H9 (cell line): Measurements from ENCODE around the gene RAP1B. TPM values are rescaled to one million over a fixed set of nuclear protein-coding genes. Genes with fewer than 3 reads are reported as not detected.

Experiments
- DNase-seq: peaks from one replicate; pipeline ENCODE4 v3.0.0-alpha.2; 2017
- H2AFZ ChIP-seq: one replicate; pipeline ENCODE4 v1.6.1; 2013; ENCODE audit warnings: mild to moderate bottlenecking, low read length, control low read depth, moderate library complexity
- H2AK5ac ChIP-seq: 2 replicates; pipeline ENCODE4 v1.6.1; 2013; ENCODE audit warnings: low read length, control low read depth, mixed read lengths; ENCODE audit not compliant: insufficient read length
- H2BK120ac ChIP-seq: one replicate; pipeline ENCODE4 v1.6.1; 2013; ENCODE audit warnings: low read depth, mild to moderate bottlenecking, low read length, control low read depth, inconsistent platforms; ENCODE audit not compliant: poor library complexity, severe bottlenecking
- H2BK12ac ChIP-seq: 2 replicates; pipeline ENCODE4 v1.6.1; 2013; ENCODE audit warnings: low read length, control low read depth, mixed read lengths, low read depth; ENCODE audit not compliant: insufficient read length
- H2BK15ac ChIP-seq: 2 replicates; pipeline ENCODE4 v1.6.1; 2013; ENCODE audit warnings: low read depth, low read length, control low read depth
- H2BK20ac ChIP-seq: one replicate; pipeline ENCODE4 v1.6.1; 2013; ENCODE audit warnings: low read depth, mild to moderate bottlenecking, low read length, control low read depth, inconsistent platforms; ENCODE audit not compliant: poor library complexity, severe bottlenecking
- H2BK5ac ChIP-seq: 2 replicates; pipeline ENCODE4 v1.6.1; 2013; ENCODE audit warnings: low read length, control low read depth, mixed read lengths; ENCODE audit not compliant: insufficient read length
- H3K14ac ChIP-seq: 2 replicates; pipeline ENCODE4 v1.6.1; 2013; ENCODE audit warnings: low read length, control low read depth; ENCODE audit not compliant: insufficient read depth
- H3K18ac ChIP-seq: 2 replicates; pipeline ENCODE4 v1.6.1; 2013; ENCODE audit warnings: low read depth, mild to moderate bottlenecking, mixed read lengths, low read length, control low read depth; ENCODE audit not compliant: insufficient read length
- H3K23ac ChIP-seq: 2 replicates; pipeline ENCODE4 v1.6.1; 2013; ENCODE audit warnings: low read length, control low read depth, mixed read lengths, low read depth; ENCODE audit not compliant: insufficient read length
- H3K23me2 ChIP-seq: 2 replicates; pipeline ENCODE4 v1.6.1; 2013; ENCODE audit warnings: low read depth, mild to moderate bottlenecking, mixed read lengths, low read length, control low read depth; ENCODE audit not compliant: insufficient read length, poor library complexity, severe bottlenecking
- H3K27ac ChIP-seq: 2 replicates; pipeline ENCODE4 v1.5.1; 2013; ENCODE audit warnings: low read length, control low read depth, mixed read lengths, low read depth; ENCODE audit not compliant: insufficient read length
- H3K27me3 ChIP-seq: 2 replicates; pipeline ENCODE4 v1.6.1; 2013; ENCODE audit warnings: low read length, control low read depth, inconsistent platforms; ENCODE audit not compliant: insufficient read depth
- H3K4ac ChIP-seq: 2 replicates; pipeline ENCODE4 v1.6.1; 2013; ENCODE audit warnings: low read depth, mild to moderate bottlenecking, control low read depth, inconsistent platforms, low read length, moderate library complexity
- H3K4me1 ChIP-seq: 2 replicates; pipeline ENCODE4 v1.6.1; 2013; ENCODE audit warnings: low read length, control low read depth, inconsistent platforms; ENCODE audit not compliant: insufficient read depth
- H3K4me2 ChIP-seq: 2 replicates; pipeline ENCODE4 v1.6.1; 2013; ENCODE audit warnings: low read length, control low read depth, mixed read lengths; ENCODE audit not compliant: insufficient read length, insufficient read depth
- H3K56ac ChIP-seq: 2 replicates; pipeline ENCODE4 v1.6.1; 2013; ENCODE audit warnings: low read depth, mild to moderate bottlenecking, mixed read lengths, low read length, control low read depth; ENCODE audit not compliant: insufficient read length
- H3K79me1 ChIP-seq: 2 replicates; pipeline ENCODE4 v1.6.1; 2013; ENCODE audit warnings: low read depth, mild to moderate bottlenecking, moderate library complexity, low read length, control low read depth, inconsistent platforms; ENCODE audit not compliant: insufficient read depth, poor library complexity, severe bottlenecking
- H3K79me2 ChIP-seq: 2 replicates; pipeline ENCODE4 v1.6.1; 2013; ENCODE audit warnings: low read length, control low read depth, inconsistent platforms; ENCODE audit not compliant: insufficient read depth
- H3K9ac ChIP-seq: 2 replicates; pipeline ENCODE4 v1.6.1; 2013; ENCODE audit warnings: low read length, control low read depth, mixed read lengths; ENCODE audit not compliant: insufficient read length; ENCODE audit errors: extremely low read depth
- H3K9me3 ChIP-seq: one replicate; pipeline ENCODE4 v1.6.1; 2013; ENCODE audit warnings: low read depth, low read length, inconsistent platforms; ENCODE audit not compliant: control insufficient read depth
- H3T11ph ChIP-seq: one replicate; pipeline ENCODE4 v1.6.1; 2013; ENCODE audit warnings: mild to moderate bottlenecking, low read length, control low read depth, inconsistent platforms
- H4K20me1 ChIP-seq: one replicate; pipeline ENCODE4 v1.6.1; 2013; ENCODE audit not compliant: control insufficient read depth, insufficient read length, insufficient read depth
- H4K5ac ChIP-seq: 2 replicates; pipeline ENCODE4 v1.6.1; 2013; ENCODE audit warnings: low read depth, mild to moderate bottlenecking, mixed read lengths, low read length, control low read depth; ENCODE audit not compliant: insufficient read length
- H4K8ac ChIP-seq: replicated peaks from 2 replicates; pipeline ENCODE4 v1.6.1; 2013; ENCODE audit warnings: low read length, control low read depth, mixed read lengths, low read depth; ENCODE audit not compliant: insufficient read length
- H4K91ac ChIP-seq: 2 replicates; pipeline ENCODE4 v1.6.1; 2013; ENCODE audit warnings: low read depth, mild to moderate bottlenecking, moderate library complexity, mixed read lengths, low read length, control low read depth; ENCODE audit not compliant: insufficient read length
- H3K27ac Mint-ChIP-seq, 3 experiments: 2 replicates in 2 of 3; 3 replicates in 1 of 3; pipeline ENCODE4 v1.8.0; 2020 to 2021; ENCODE audit warnings: mixed read lengths in 3 of 3, mild to moderate bottlenecking in 1 of 3, moderate library complexity in 1 of 3
- H3K27me3 Mint-ChIP-seq: 2 replicates; pipeline ENCODE4 v1.8.0; 2021; ENCODE audit warnings: low read depth, mild to moderate bottlenecking, moderate library complexity, mixed read lengths
- H3K36me3 Mint-ChIP-seq, 3 experiments: 2 replicates in 2 of 3; 3 replicates in 1 of 3; pipeline ENCODE4 v1.8.0; 2020 to 2021; ENCODE audit warnings: low read depth in 3 of 3, mixed read lengths in 3 of 3; ENCODE audit not compliant: insufficient read depth in 1 of 3
- H3K4me1 Mint-ChIP-seq, 2 experiments: 2 replicates each; pipeline ENCODE4 v1.8.0; 2020; ENCODE audit warnings: mixed read lengths in 2 of 2
- H3K4me3 Mint-ChIP-seq, 2 experiments: 2 replicates in 1 of 2; 3 replicates in 1 of 2; pipeline ENCODE4 v1.8.0; 2020 to 2021; ENCODE audit warnings: mild to moderate bottlenecking in 2 of 2, mixed read lengths in 2 of 2, moderate library complexity in 1 of 2
- H3K9me3 Mint-ChIP-seq, 2 experiments: 2 replicates in 1 of 2; 3 replicates in 1 of 2; pipeline ENCODE4 v1.8.0; 2020; ENCODE audit warnings: mild to moderate bottlenecking in 2 of 2, mixed read lengths in 2 of 2, moderate library complexity in 1 of 2
- WGBS: extraction: QIAGEN DNeasy Blood & Tissue Kit; methylation state at CpG from one replicate; pipeline ENCODE4 v1.1.7; 2013; ENCODE audit warnings: missing lambda C conversion rate, low lambda C conversion rate, mixed read lengths; ENCODE audit not compliant: insufficient read length; ENCODE audit errors: extremely low coverage; 5-methylcytosine and 5-hydroxymethylcytosine counted together
- total RNA-seq: library from RNA; stranded (reverse); gene quantifications from 2 replicates; pipeline ENCODE4 v1.2.1, GENCODE V29; 2021
- TF ChIP-seq, protein P1 (sequence below): fragments of 200-600 bp; sonication (generic); conservative IDR thresholded peaks from 3 replicates; pipeline ENCODE4 v1.8.0; 2021; ENCODE audit warnings: antibody characterized with exemption, mild to moderate bottlenecking

The RAP1B gene
- total RNA-seq, 1 experiment from 2014 or later: 97.7 TPM

DNA sequence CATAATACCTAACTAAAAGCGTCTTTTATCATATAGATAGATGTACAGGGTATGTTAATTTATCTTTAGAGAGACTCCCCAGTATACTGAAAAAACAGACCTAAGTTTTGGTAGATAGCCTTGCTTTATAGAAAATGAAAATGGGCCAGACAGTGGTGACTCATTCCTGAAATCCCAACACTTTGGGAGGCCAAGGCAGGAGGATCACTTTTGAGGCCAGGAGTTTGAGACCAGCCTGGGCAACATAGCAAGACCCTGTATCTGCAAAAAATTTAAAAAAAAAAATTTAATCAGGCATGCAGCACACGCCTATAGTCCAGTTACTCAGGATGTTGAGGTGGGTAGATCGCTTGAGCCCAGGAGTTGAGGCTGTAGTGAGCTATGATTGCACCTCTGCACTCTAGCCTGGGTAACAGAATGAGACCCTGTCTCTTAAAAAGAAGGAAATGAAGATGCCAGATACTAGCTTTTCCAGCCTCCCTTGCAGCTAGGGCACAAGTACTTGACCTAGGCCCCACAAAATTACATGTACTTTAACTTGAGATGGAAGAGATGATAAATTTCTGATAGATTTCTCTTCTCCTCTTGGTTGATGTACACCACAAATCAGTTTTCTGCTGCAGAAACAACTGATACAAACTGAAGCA, 17.1 kb downstream of the RAP1B start:
- H3K27me3 ChIP-seq: no peaks in the 10 kb centered on the region
- H3T11ph ChIP-seq: no peak overlapping the region
- H4K91ac ChIP-seq: no peak overlapping the region
- no peak overlapping the region for H4K8ac ChIP-seq
- H3K4me2 ChIP-seq: no peak overlapping the region
- H3K56ac ChIP-seq: no peak overlapping the region
- H3K36me3 Mint-ChIP-seq: peaks cover 30 to 39% (median 36%) of the 10 kb centered on the region in 3 experiments
- H2BK15ac ChIP-seq: no peak overlapping the region
- H2BK12ac ChIP-seq: no peak overlapping the region
- no peaks in the 10 kb centered on the region for H3K23me2 ChIP-seq
- H3K4me1 ChIP-seq: no peaks in the 10 kb centered on the region
- no peak overlapping the region for H3K23ac ChIP-seq
- H4K5ac ChIP-seq: no peak overlapping the region
- no peak overlapping the region for H3K4ac ChIP-seq
- H3K79me2 ChIP-seq: peaks cover 6% of the 10 kb centered on the region; the same call in 1 of the 2 replicates
- no peak overlapping the region for H2AFZ ChIP-seq
- no peak overlapping the region for H2AK5ac ChIP-seq
- no peak overlapping the region for H2BK5ac ChIP-seq
- no peak overlapping the region for H2BK120ac ChIP-seq
- peaks cover 19% of the 10 kb centered on the region for H3K79me1 ChIP-seq
- no peak for DNase-seq
- peaks cover 11% of the 10 kb centered on the region in 2 experiments; a peak in 4 of 5 replicates for H3K9me3 Mint-ChIP-seq
- TF ChIP-seq, protein P1, sequence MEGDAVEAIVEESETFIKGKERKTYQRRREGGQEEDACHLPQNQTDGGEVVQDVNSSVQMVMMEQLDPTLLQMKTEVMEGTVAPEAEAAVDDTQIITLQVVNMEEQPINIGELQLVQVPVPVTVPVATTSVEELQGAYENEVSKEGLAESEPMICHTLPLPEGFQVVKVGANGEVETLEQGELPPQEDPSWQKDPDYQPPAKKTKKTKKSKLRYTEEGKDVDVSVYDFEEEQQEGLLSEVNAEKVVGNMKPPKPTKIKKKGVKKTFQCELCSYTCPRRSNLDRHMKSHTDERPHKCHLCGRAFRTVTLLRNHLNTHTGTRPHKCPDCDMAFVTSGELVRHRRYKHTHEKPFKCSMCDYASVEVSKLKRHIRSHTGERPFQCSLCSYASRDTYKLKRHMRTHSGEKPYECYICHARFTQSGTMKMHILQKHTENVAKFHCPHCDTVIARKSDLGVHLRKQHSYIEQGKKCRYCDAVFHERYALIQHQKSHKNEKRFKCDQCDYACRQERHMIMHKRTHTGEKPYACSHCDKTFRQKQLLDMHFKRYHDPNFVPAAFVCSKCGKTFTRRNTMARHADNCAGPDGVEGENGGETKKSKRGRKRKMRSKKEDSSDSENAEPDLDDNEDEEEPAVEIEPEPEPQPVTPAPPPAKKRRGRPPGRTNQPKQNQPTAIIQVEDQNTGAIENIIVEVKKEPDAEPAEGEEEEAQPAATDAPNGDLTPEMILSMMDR: no peak
- H3K14ac ChIP-seq: no peak overlapping the region
- H4K20me1 ChIP-seq: no peaks in the 10 kb centered on the region
- H3K27ac ChIP-seq: no peak overlapping the region
- H3K27ac Mint-ChIP-seq: peak overlapping the region in 1 of 3 experiments; percentile 52; a peak in 1 of 7 replicates
- no peak overlapping the region for H3K9ac ChIP-seq
- no peak overlapping the region for H3K18ac ChIP-seq
- H3K27me3 Mint-ChIP-seq: no peaks in the 10 kb centered on the region
- WGBS: no CpG with 5 or more reads among the region's 3 CpGs
- H3K9me3 ChIP-seq: no peaks in the 10 kb centered on the region
- H3K4me3 Mint-ChIP-seq: no peak overlapping the region
- no peak overlapping the region for H2BK20ac ChIP-seq
- peaks cover 5 to 7% of the 10 kb centered on the region in 2 experiments for H3K4me1 Mint-ChIP-seq
